NCI-H446 treated with DMSO at 0.1 percent for 48 hours (cell line): Measurements from ENCODE around the gene HYAL1.

Experiments used
- DNase-seq: peaks from one replicate; lab custom pipeline; 2025; lab: John Stamatoyannopoulos, UW

HYAL1 gene

GRCh38 chr3:50260027-50260941 lies 43.1 kb downstream of the HYAL1 start:
- DNase-seq, result peak; percentile 63

DNA sequence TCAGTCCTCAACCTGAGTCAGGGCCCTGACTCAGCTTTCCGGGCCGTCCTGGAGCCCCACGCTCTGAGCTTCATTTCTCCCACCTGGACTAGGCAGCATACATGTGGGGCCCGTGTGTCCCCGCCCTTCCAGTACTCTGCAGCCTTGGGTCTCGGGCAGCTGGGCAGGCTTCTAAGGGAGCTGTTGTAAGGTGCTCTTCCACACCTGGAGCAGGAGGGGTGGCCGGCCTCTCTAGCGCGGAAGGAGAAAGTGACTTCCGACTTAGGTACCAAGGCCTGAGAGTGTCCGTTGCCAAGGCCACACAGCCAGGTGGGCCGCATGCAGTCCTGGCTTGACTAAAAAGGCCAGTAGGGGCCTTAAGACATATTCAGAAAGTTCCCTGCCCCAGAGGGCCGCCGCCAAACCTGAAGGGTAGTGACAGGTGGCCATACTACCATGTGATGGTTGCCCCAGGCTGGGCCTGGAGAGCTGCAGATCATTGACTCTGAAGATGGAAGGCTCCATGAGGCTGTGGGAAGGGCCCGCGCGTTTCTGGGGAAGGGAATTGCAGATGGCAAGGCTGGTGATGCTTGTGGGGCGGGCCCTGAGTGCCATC lies 43.8 kb downstream of the HYAL1 start:
- DNase-seq, result no peak

DNA sequence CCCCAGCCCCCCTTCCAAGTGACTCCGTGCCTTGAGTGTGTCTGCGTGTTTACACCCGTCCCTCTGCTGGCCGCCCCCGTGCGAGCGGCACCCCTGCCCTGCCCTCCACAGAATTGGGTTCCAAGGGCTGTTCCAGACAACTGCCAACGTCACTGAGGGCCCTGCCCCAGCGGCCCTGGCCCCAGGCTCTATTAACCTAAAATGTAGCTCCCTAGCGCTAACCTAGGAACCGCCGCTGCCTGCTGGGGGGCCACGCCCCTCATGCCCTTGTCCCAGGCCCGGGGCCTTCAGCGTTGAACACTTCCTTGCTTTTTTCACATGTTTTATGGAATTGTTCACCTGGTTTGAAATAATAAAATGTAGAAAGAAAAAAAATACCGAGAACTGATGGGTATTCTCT lies 44.4 kb downstream of the HYAL1 start:
- no peak for DNase-seq

DNA sequence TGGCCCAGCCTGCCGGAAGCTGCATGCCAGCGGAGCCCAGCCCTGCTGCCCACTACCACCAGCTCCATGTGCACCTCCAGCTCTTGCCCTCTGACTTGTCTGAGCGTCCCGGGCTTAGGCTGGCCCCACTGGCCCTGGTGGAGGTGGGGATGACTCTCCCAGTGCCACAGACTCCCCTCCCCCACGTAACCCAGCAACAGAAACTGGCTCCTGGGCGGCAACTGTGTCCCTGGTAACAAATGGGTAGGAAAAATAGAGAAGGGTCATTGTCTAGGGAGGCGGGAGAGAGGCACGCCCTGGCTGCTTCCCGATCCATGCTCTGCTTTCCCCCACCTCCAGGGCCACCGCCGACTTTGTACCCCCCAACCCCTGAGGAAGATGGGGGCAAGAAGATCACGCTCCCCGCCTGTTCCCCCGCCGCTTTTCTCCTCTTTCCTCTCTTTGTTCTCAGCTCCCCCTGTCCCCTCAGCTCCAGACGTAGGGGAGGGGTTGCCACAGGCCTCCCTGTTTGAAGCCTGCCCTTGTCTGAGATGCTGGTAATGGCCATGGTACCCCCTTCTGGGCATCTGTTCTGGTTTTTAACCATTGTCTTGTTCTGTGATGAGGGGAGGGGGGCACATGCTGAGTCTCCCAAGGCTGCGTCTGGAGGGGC lies 45.2 kb downstream of the HYAL1 start:
- no peak for DNase-seq

- DNase-seq, result no peak
These were observed 46.1 kb downstream of the HYAL1 start for GRCh38 chr3:50256978-50257890.

DNA sequence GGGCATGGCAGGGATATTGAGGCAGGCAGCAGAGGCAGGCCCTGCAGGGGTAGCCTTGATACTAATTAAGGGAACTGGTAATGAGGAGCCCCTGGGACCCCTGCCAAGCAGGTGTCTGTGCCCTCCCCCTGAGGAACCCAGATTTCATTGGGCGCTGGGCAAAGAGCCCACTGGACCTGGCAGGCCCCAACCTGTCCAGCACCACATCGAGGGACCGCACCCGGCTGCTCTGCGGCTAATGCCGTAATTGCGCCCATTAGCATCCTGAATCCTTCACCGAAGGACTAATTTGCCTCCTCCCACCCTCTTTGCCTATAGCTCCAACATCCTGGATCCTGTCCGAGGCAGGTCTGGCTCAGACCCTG lies 48.1 kb downstream of the HYAL1 start:
- no peak for DNase-seq

- no peak for DNase-seq
These were observed 48.7 kb downstream of the HYAL1 start for GRCh38 chr3:50254577-50255250.

DNA sequence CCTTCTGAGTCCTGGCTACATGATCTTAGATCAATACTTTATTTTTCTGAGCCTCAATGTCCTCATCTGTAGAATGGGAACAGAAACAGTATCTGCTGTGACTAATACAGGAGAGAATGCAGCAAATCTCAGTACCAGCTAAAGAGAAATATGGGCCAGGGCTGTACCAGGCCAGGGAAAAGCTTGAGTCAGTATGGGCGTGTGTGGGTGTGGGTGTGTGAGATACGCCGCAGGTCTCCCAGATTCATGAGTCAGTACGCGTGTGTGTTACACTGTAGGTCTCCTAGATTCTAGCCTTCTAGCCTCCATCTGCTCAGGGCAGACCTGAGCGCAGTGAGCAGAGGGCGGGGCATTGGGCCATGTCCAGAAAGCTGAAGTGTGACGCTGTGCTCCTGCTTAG lies 52.2 kb downstream of the HYAL1 start:
- DNase-seq, result no peak

GRCh38 chr3:50250514-50250913 lies 52.9 kb downstream of the HYAL1 start:
- DNase-seq, result no peak
